ENCODE results near the gene HTR3E. TPM values are rescaled to one million over a fixed set of nuclear protein-coding genes. Genes with fewer than 3 reads are reported as not detected.
"Not testable (repeated sequence)": the region's sequence is repeated elsewhere in the genome, so short reads cannot be mapped to it uniquely, and the experiment has no call there.

The HTR3E gene, protein sequence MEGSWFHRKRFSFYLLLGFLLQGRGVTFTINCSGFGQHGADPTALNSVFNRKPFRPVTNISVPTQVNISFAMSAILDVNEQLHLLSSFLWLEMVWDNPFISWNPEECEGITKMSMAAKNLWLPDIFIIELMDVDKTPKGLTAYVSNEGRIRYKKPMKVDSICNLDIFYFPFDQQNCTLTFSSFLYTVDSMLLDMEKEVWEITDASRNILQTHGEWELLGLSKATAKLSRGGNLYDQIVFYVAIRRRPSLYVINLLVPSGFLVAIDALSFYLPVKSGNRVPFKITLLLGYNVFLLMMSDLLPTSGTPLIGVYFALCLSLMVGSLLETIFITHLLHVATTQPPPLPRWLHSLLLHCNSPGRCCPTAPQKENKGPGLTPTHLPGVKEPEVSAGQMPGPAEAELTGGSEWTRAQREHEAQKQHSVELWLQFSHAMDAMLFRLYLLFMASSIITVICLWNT
- total RNA-seq = under 1 TPM; 0.50 to 0.70 TPM
- long read RNA-seq = 0 reads

DNA sequence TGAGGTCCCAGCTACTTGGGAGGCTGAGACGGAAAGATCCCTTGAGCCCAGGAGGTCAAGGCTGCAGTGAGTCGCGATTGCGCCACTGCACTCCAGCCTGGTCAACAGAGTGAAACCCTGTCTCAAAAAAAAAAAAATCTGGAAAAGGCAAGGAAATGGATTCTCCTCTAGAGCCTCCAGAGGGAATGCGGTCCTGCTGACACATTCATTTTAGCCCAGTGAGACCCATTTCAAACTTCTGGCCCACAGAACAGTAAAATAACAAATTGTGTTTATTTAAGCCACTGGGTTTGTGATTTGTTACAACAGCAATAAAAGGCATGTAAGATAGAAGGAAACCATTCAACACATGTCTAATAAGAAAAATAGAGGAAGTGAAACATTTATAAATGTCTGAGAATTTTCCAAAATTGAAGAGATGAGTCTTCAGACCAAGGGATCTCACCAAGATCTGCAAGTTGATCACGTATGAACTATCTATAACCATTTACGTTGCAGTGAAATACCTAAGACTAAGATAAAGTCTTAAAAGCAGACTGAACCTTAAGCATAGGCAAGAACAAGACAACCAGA lies at the start of gene HTR3E:
Gene HTR3E, plus strand, starts transcription at position 254 of the 573 bp plus-strand sequence. CDS start 466 bp downstream, outside the sequence.
- intact Hi-C loops (cut with DNase I, micrococcal nuclease) = no loop called here
- DNase-seq (no peak), ATAC-seq (no peak)

DNA sequence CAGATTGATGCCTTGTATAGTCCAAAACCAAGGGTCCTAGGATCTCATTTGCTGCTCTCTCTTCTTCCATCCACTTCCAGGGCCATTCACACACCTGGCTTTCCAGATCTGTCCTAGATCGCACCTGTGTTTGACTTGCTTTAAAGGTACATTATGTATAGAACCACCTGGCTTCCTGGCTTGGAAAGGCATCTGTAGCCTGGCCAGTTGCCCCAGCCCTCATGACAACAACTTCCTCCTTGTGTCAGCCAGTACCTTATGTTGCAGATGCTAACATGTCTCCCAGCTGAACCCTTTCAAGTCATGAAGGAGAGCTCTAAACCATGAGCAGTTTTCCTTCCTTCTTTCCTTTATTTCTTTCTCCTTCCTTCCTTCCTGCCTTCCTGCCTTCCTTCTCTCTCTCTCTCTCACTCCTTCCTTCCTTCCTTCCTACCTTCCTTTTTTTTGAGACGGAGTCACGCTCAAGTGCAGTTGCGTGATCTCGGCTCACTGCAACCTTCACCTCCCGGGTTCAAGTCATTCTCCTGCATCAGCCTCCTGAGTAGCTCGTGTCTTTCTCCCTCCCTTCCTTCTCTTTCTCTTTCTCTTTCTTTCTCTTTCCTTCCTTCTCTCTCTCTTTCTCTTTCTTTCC lies 46.5 kb upstream of the HTR3E start:
- intact Hi-C loops (cut with DNase I, micrococcal nuclease) = no loop called here
- DNase-seq (peak in 1 of 2 donors; percentile 14), ATAC-seq (peak; percentile 51)

DNA sequence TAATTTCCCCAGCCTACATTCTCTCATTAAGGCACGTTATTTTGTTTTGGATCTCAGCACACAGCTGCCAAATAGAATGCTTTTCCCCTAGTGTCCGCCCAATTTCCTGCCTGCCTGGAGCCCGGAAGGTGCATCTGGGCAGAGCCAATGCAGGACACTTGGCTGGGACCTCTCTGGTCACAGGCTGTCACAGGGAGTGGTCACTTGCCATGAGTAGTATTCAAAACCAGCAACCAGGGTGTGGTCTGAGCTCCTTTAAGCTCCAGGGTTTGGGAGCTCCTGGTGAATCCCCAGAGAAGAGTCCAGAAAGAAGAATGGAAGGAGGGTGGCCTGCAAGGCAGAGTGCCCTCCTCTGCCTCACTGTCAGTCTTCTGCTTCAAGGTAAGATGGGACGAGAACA lies 44.1 kb upstream of the HTR3E start, which contains the start of gene HTR3C:
Gene HTR3C, plus strand, starts transcription at position 281 of the 400 bp plus-strand sequence. Its CDS starts 34 bp downstream, at position 315.
- intact Hi-C loops (cut with DNase I, micrococcal nuclease) = no loop called here
- no peak for ATAC-seq
- DNase-seq = no peak

DNA sequence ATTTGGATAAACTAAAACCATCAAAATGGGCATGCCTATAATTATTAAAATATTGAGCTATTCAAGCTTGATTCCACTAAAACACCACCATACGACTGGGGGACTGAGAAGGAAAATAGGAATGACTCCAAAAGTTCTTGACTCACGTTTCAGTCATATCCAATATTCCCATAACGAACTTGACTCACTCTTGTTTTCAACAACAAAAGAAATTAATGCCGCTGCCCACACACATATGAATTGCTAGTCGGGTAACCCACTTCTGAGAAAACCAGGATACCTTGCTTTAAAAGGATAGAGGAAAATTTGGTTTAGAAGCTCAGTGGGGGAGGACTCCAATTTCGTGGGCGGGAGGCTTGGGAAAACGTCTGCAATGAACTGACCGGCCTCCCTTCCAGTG lies 38.8 kb upstream of the HTR3E start:
- ATAC-seq = no peak
- no peak for DNase-seq
- intact Hi-C loops (cut with DNase I, micrococcal nuclease) = no loop called here

DNA sequence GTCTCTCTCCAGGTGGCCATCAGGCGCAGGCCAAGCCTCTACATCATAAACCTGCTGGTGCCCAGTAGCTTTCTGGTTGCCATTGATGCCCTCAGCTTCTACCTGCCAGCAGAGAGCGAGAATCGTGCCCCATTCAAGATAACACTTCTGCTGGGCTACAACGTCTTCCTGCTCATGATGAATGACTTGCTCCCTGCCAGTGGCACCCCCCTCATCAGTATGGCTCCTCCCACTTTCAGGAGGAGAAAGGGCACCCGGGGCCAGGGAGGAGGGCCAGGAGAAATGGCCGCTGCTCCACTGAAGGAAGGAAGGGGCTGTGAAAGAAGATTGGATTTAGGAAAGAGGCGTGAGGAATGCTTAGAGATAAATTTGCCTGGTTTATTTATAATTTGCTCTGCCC lies 37.4 kb upstream of the HTR3E start:
- intact Hi-C loops (cut with DNase I, micrococcal nuclease) = no loop called here
- no peak for DNase-seq
- ATAC-seq = no peak

DNA sequence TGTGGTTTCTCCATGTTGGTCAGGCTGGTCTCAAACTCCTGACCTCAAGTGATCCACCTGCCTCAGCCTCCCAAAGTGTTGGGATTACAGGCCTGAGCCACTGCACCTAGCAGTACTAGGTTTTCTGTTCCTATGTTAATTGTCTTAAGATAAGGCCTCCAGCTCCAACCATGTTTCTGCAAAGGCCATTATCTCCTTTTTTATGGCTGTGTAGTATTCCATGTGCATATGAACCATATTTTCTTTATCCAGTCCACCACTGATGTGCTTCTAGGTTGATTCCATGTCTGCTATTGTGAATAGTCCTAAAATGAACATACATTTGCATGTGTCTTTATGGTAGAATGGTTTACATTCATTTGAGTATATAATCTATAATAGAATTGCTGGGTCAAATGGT lies 34.2 kb upstream of the HTR3E start:
- intact Hi-C loops (cut with DNase I, micrococcal nuclease) = no loop called here
- DNase-seq (no peak), ATAC-seq (no peak)

DNA sequence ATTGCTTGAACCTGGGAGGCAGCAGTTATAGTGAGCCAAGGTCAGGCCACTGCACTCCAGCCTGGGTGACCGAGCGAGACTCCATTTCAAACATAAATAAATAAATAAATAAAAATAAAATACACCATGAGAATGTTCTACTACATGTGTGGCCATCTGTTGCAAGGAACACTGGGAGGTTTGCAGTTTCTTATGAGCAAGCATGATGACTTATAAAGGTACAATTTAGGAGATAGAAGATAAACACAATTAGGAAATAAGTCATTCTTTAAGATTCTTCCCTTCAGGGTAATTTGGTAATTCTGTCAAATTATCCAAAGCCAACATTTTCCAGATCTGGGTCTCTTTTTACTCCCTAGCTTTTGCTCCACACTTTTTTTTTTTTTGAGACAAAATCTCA lies 30.7 kb upstream of the HTR3E start:
- intact Hi-C loops (cut with DNase I, micrococcal nuclease) = no loop called here
- DNase-seq (no peak), ATAC-seq (no peak)

DNA sequence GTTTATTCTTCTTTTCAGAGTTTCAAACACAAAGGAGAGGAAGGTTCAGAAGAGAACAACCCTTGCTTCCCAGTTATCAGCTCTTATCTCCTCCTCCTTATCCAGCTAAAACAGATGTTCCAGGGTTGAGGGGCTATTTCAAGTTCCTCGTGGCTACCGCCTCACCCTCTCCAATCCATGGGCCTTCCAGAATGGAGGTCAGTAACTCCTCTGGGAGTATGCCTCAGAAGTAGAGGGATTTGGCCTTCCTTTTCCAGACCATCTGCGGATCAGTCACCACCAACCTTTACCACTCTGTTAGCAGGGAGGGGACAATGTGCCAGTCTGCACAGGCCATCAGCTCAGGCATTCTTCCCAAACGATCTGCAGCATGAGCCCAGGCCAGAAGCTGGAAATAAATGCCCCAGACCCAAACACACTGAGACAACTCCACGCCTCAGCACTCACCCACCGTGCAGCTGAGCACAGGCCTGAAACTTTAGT lies 29.2 kb upstream of the HTR3E start:
- intact Hi-C loops (cut with DNase I, micrococcal nuclease) = no loop called here
- ATAC-seq = no peak
- DNase-seq = no peak

DNA sequence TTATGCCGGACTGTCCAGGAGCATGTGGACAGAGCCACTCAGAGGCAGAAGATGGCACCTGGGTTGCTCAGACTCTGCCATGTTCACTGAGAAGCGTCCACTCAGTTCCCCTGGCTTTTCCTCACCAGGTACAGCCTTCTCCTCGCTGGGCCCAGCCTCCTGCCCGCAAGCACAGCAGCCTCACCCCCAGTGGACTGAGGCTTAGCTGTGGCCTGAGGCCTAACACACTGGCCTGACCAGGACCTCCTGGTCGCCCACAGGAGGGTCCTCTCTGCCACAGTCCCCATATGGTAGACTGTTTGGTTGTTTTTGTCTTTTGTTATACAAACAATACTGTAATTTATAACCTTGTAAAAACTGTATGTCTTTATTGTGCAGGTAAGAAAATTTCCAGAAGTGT lies 28.5 kb upstream of the HTR3E start:
- DNase-seq (no peak), ATAC-seq (no peak)
- intact Hi-C loops (cut with DNase I, micrococcal nuclease) = no loop called here

DNA sequence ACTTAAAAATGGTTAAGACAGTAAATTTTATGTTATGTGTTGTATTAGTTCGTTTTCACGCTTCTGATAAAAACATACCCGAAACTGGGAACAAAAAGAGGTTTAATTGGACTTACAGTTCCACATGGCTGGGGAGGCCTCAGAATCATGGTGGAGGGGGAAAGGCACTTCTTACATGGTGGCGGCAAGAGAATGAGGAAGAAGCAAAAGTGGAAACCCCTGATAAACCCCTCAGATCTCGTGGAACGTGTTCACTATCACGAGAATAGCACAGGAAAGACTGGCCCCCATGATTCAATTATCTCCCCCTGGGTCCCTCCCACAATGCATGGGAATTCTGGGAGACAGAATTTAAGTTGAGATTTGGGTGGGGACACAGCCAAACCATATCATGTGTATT lies 25.7 kb upstream of the HTR3E start:
- ATAC-seq; DNase-seq; intact Hi-C loops (cut with DNase I, micrococcal nuclease): not testable (repeated sequence)

DNA sequence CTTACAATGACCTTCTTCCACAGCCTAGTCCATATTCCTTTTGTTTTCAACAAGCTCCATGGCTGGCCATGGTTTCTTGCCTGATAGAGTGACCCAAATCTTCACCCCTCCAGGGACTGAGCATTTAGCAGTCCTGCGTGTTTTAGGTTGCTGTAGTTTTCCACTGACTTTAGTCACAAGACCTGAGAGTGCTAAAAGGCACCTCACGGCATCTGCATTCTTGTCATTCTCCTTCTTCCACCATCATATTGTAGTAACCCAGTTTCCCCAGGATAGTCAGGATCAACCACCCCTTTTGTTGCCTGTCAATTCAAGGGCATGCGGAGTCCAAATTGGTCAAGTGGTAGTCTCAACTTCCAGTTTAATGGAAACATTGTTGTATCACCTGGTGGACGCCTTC lies 23.2 kb upstream of the HTR3E start:
- intact Hi-C loops (cut with DNase I, micrococcal nuclease) = no loop called here
- ATAC-seq (no peak), DNase-seq (no peak)

DNA sequence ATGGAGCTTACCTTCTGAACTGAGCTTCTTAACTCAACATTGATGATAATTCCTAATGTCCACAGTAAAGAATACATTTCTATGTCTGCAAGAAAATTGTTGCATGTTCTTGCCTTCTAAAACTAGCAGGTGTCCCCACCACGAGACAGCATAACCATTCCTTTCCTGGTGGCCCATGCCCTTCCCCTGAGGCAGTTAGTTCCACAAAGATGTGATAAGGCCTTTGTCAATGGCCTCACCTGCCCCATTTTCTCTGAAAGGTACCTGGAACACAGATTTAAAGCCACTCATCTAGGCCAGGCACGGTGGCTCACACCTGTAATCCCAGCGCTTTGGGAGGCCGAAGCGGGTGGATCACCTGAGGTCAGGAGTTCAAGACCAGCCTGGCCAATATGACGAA lies 21.0 kb upstream of the HTR3E start:
- ATAC-seq = no peak
- intact Hi-C loops (cut with DNase I, micrococcal nuclease) = no loop called here
- no peak for DNase-seq

DNA sequence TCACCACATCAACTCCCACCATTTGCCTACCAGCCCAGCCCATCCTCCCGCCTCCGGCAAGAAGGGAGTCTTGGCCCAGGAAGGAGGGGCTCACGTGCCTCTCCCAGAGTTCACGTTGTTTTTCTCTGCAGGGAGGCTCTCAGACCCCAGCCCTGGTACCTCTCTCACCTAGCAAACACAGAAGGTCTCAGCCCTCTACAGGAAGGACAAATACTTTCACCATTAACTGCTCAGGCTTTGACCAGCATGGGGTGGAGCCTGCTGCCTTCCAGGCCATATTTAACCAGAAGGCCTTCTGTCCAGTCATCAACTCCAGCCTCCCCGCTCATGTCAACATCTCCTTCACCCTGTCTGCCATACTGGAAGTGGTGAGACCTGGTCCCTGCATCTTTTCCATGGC lies 19.0 kb upstream of the HTR3E start:
- no peak for ATAC-seq
- intact Hi-C loops (cut with DNase I, micrococcal nuclease) = no loop called here
- no peak for DNase-seq

DNA sequence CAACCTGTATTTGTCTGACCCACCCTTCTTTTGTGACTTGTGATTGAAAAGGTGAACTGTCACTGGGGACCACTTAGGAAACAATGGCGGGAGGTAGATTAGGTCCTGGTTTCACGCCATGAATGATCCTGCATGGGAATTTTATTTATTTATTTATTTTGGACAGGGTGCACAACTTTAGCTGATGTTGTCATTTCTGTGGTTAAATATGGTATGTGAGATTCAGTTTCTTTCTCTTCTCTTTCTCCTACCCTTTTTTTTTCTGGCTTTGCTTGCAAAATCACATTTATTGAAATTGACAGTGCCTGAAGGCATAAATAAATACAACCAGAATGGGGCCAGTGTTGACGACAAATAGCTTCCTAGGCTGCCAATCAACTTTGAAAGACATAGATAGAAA lies 18.0 kb upstream of the HTR3E start:
- DNase-seq (no peak), ATAC-seq (no peak)
- intact Hi-C loops (cut with DNase I, micrococcal nuclease) = no loop called here

DNA sequence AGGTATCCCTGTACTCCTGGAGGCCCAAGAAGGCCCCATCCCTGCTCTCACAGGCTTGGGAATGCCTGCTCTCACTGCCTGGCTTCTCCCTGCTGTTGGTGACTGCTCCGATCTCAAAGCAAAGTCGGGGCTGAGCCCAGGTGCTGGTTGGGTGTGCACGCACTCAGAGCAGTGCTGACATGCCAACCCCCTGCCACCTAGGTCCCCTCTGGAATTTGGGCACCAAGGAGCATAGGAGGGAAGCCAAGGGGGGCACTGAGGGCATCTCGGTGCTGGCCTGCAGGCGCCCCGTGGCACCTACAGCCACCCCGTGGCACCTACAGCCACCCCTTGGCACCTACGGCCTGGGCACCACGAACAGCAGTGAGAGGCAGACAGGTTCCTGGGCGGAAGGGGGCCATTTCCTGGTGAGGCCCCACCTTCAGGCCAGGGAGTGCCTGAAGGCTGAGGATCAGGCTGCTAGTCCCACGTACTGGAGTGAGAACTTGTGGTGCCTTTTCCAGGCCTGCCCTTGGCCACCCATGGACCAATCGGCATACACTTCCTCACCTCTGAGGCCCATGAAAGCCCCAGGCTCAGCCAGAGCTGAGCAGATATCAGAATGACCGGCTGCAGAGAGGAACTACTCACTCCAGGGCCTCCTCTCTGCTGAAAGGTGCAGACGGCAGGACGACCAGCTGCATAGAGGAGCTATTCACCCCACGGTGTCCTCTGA lies 15.6 kb upstream of the HTR3E start:
- intact Hi-C loops (cut with DNase I, micrococcal nuclease) = no loop called here
- DNase-seq (no peak), ATAC-seq (no peak)

DNA sequence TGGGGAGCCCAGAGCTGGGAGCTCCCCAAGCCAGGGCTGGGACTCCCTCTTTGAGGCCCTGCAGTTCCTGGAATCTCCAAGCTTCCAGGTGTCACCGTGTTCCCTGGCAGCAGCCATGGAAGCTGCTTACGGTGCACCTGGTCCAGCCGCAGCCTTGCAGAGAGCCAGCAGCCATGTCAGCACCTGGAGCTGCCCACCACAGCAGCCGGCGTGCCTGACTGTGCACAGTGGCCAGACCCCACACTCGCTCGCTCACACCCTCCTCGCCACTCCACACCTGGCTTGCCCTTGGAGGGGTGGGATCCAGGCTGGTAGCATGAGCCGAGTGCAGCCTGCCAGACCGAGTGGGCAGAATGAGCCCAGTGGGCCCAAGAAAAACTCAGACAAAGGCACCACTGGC lies 14.8 kb upstream of the HTR3E start:
- DNase-seq (no peak), ATAC-seq (no peak)
- intact Hi-C loops (cut with DNase I, micrococcal nuclease) = no loop called here

DNA sequence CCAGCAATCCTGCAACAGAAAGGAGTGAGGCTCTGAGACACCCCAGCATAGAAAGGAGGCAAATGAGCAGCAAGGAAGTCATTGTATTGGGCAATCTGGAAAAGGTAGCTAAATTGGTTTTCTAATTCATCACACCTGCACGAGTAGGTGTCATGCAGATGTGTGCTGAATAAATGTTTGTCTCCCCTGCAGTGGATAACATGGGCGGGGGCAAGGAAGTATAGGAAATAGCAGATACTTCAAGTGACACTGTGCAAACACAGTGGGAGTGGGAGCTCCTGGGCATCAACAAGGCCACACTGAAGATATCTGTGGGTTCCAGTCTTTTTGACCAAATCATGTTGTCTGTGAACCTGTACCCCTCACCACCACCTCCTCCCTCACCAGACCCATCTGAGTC lies 14.4 kb upstream of the HTR3E start:
- intact Hi-C loops (cut with DNase I, micrococcal nuclease) = no loop called here
- ATAC-seq (peak; percentile 64), DNase-seq (no peak)

DNA sequence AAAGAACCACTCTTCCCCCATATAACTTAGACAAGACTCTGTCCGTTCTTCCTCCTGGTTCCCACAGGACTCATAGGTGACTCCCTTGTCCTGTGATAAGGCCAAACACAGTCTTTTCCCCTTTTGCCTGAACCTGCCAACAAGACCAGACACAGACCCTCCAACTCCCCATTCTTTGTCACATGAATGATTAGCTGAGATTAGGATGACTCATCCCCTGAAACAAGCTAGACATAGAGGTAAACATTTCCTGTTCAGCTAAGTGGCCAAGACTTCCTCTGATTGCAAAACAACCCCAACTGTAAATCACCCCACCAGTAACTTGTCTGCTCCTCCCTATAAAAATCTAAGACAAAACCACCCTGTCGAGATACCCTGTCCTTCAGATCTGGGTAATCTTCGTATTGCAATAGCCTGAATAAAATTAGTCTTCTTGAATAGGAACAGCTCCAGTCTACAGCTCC lies 11.4 kb upstream of the HTR3E start:
- intact Hi-C loops (cut with DNase I, micrococcal nuclease) = no loop called here
- ATAC-seq (no peak), DNase-seq (no peak)

DNA sequence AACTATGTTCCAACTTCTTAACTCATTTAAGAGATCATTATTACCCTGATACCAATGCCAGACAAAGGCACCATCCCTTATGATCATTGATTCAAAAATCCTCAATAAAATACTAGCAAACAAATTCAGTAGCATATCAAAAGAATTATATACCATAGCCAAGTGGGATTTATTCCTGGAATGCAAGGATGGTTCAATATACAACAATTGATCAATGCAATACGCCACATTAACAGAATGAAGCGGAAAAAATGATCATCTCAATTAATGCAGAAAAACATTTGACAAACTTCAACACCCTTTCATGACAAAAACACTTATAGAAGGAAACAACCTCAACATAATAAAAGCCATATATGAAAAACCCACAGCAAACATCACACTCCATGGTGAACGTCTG lies 4.7 kb upstream of the HTR3E start:
- DNase-seq = no peak
- intact Hi-C loops (cut with DNase I, micrococcal nuclease) = no loop called here
- ATAC-seq = no peak

Data from left colon (tissue), 2 donors.